Measurements from ENCODE around the gene RAD21L1.

RAD21L1 gene

DNA sequence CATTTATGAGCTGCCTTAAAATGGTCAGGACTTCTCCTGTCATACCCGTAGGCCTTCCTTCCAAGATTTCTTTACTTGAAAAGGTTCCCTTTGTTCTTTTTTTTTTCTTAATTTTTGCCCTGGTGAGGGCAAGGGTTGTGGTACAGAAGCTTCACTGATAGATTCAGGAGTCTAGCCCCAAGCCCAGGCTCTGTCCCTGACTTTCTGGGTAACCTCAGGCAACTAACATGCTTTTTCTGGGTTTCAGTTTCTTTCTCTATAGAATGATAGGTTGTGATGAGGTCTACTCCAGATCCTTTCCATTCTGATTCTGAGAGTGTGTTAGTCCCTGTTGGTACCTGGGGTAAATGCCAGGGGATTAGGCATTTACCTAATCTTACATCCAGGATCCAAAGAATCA, 61.5 kb downstream of the RAD21L1 start:
- TF ChIP-seq, protein P1, sequence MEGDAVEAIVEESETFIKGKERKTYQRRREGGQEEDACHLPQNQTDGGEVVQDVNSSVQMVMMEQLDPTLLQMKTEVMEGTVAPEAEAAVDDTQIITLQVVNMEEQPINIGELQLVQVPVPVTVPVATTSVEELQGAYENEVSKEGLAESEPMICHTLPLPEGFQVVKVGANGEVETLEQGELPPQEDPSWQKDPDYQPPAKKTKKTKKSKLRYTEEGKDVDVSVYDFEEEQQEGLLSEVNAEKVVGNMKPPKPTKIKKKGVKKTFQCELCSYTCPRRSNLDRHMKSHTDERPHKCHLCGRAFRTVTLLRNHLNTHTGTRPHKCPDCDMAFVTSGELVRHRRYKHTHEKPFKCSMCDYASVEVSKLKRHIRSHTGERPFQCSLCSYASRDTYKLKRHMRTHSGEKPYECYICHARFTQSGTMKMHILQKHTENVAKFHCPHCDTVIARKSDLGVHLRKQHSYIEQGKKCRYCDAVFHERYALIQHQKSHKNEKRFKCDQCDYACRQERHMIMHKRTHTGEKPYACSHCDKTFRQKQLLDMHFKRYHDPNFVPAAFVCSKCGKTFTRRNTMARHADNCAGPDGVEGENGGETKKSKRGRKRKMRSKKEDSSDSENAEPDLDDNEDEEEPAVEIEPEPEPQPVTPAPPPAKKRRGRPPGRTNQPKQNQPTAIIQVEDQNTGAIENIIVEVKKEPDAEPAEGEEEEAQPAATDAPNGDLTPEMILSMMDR (IDR thresholded peaks at IDR 0.05), result no peak
- no peak overlapping the region for H3K27ac ChIP-seq

DNA sequence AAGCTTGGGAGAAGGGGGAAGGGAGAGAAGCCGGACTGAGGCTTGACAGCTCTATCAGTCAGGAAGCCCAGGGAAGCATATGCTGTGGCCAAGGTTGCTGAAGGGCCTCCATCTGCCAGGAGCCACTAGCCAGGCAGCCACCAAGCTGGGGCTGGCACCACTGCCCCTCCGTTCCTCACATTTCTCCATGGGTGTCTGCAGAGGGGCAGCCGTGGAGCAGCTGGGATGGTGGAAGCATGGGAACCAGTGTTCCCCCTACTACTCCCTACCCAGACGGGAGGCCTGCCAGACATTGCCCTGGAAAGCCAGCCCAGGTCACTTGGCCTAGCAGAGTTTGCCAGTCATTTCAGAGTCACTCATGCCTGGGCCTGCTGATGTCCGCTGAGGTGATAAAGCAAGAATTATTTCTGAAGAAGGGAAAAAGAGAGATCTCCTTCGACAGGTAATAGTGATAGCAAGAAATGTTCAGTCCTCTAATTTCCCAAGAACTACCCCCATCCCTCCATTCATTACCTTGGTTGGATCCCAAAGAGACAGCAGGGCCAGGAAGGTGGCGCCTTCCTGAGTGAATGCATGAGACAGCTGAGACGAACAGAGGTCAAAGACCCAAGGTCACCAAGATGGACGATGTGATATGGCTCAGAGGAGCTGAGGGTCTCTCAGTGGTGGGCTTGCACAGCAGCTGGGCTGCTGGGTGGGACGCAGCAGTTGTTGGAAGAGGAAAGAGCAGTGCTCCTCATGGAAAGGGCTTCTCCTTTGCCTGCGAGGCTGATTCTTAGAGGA, 62.1 kb downstream of the RAD21L1 start:
- H3K27ac ChIP-seq, result no peak overlapping the region
- DNase-seq (ENCODE audit: low spot score), result no peak

More for the DNA sequence above, 61.5 kb downstream of the RAD21L1 start:
- DNase-seq (ENCODE audit: low spot score), result no peak
- no peak overlapping the region for H3K4me3 ChIP-seq

DNA sequence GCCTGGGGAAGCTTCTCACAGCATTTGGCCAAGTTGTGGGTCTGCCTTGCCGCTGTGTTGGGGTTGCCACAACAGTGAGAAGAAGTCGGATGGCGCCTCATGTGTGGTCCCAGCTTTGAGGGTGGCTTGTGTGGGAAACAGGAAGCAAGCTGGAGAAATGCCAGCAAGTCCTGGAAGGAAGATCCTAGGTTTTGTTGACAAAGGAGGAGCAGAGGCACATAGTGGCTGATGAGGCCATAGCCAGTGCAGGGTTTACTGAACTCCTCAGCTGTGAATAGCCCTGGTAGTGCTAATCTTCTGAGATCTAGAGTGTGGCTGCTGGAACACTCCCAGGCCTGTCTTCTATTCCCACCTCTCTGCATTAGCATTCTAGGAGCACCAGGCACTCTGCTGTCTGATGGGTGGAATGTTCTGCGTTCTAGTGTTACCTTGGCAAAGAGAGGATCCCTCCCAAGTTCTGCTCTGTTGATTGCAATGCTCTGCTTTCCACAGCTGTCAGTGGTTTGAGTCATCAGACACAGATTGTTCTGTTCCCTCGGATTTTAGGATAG, 65.4 kb downstream of the RAD21L1 start:
- Histone ChIP-seq H3K4me3 (no peak overlapping the region), H3K27ac (no peak overlapping the region)
- no peak for DNase-seq (ENCODE audit: low spot score)
- TF ChIP-seq, protein P1 (IDR thresholded peaks at IDR 0.05), result no peak

More for the DNA sequence above, 62.1 kb downstream of the RAD21L1 start:
- TF ChIP-seq, protein P1 (IDR thresholded peaks at IDR 0.05), result no peak
- H3K4me3 ChIP-seq, result no peak overlapping the region

DNA sequence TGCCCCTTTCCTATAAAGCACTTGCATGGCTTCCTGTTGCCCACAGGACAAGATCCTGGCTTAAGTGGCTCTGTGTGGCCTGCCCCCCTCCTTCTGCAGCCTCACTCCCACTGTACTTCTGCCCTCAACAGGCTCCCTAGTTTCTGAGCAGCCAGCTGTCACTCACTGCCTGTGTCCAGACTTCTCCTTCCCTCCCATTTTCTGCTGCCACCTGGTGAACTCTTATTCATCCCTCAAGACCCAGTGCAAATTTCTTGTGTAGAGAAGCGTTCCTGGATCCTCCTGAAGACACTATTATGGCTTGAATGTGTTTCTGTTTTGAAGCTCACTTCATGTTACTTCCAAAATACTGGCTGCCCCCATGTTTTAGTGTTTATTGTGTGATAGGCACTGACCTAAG, 66.8 kb downstream of the RAD21L1 start:
- H3K4me3 ChIP-seq, result no peak overlapping the region
- DNase-seq (ENCODE audit: low spot score), result no peak
- no peak overlapping the region for H3K27ac ChIP-seq
- TF ChIP-seq, protein P1 (IDR thresholded peaks at IDR 0.05), result no peak

DNA sequence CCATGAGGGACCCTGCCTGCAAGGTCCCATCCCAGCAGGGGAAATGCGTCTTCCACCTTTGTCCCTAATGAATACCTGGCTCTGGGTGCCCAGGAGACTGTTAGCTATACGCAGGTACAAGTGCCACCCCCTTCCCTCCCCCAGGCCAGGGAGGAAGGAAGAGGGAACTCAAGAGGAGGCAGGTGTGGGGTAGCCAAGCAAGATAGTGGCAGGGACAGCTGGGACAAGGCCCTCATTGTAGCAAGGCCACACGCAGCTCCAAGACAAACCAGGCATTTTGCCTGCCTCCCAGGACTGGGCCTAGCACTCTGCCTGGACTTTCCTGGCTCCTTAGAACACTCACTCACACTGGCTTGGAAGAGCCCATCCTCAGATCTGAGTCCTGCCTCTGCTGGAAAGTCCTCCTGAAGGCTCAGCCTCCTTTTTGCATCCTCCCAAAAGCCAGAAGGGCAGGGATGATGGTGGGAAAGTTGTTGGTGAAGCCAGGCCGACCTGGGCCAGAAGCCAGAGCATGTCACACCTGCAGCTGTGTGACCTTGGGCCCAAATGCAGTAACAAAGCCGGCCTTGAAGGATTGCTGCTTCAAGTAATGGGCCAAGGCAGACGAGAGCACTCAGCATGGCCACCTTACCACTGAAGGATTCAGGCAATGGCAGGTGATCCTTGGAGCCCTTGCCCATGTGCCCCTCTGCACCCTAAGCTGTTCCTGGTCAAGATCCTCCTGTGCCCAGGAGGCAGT, 68.0 kb downstream of the RAD21L1 start:
- no peak for DNase-seq (ENCODE audit: low spot score)
- Histone ChIP-seq H3K27ac (no peak overlapping the region), H3K4me3 (no peak overlapping the region)
- TF ChIP-seq, protein P1 (IDR thresholded peaks at IDR 0.05), result no peak

DNA sequence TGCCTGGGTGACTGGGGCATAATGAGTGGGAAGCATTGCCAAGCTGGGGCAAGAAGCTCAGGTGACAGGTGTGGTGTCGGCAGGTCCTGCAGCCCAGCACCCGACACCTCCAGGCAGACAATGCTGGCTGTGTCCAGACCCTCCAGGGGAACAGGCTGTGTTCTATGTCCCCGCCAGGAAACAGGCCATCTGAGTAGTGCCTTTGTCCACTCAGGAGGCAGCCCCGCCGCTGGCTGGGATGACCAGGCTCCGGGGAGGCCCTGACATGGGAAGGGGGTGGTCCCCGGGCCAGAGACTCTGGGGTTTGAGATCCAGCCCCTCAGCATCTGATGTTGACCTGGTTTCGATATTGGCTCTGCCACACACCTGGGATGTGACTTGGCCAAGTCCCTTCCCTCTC, 68.7 kb downstream of the RAD21L1 start:
- Histone ChIP-seq H3K27ac (no peak overlapping the region), H3K4me3 (no peak overlapping the region)
- no peak for DNase-seq (ENCODE audit: low spot score)
- TF ChIP-seq, protein P1 (IDR thresholded peaks at IDR 0.05), result no peak

Measured in coronary artery (tissue), 2 donors.